Vagina (tissue), 2 donors: ENCODE results near the gene MBNL2.

Source experiments
- CTCF ChIP-seq, 3 experiments: fragments of 450-650 bp in 2 of 3; fragments of 200-600 bp in 1 of 3; sonication (generic) in 1 of 3; IDR thresholded peaks; one replicate each; pipeline ENCODE4 v1.5.1; 2017 to 2019; ENCODE audit warnings: antibody characterized with exemption in 3 of 3, mild to moderate bottlenecking in 2 of 3, moderate library complexity in 2 of 3
- POLR2A ChIP-seq, 2 donors: fragments of 450-650 bp; IDR thresholded peaks; one replicate each; pipeline ENCODE4 v1.6.1; 2017; ENCODE audit warnings: antibody characterized with exemption in 2 of 2, mild to moderate bottlenecking in 2 of 2, moderate library complexity in 2 of 2
- POLR2AphosphoS5 ChIP-seq, 2 donors: sonication (generic); formaldehyde crosslinking; IDR thresholded peaks; one replicate each; pipeline ENCODE4 v1.9.0; 2017; ENCODE audit warnings: antibody characterized with exemption in 2 of 2, mild to moderate bottlenecking in 2 of 2, low read depth in 1 of 2; ENCODE audit not compliant: insufficient read depth in 1 of 2

- no peak for TF ChIP-seq CTCF (IDR thresholded peaks at IDR 0.05)
- no peak for TF ChIP-seq POLR2AphosphoS5 (IDR thresholded peaks at IDR 0.05; ENCODE audit: insufficient read depth in 1 of 2, low read depth in 1 of 2)
- no peak for TF ChIP-seq POLR2A (IDR thresholded peaks at IDR 0.05)
Observed at GRCh38 chr13:97238432-97238831, 16.3 kb downstream of the MBNL2 start.
